ENCODE data around the gene XK. TPM values are rescaled to one million over a fixed set of nuclear protein-coding genes. Genes with fewer than 3 reads are reported as not detected.

Gene XK
- total RNA-seq, 1 donor from 2014 or later = 1.3 TPM

GRCh38 chrX:37711991-37712390 is 26.4 kb downstream of the XK start:
- no peak overlapping the region for H2AFZ ChIP-seq (replicated peaks)
- H4K20me1 ChIP-seq (ENCODE audit: low read depth) = no peaks in the 10 kb centered on the region
- no peak overlapping the region for H3K9ac ChIP-seq
- H3K27me3 ChIP-seq = no peaks in the 10 kb centered on the region
- no peak overlapping the region for H3K4me2 ChIP-seq
- H3K9me3 ChIP-seq (ENCODE audit: low read depth) = no peaks in the 10 kb centered on the region
- Mint-ChIP-seq H3K9me3 (peaks cover 9% of the 10 kb centered on the region), H3K27me3 (ENCODE audit: insufficient read depth, low read depth) (no peaks in the 10 kb centered on the region), H3K36me3 (no peaks in the 10 kb centered on the region), H3K4me1 (no peaks in the 10 kb centered on the region), H3K27ac (no peak overlapping the region), H3K4me3 (no peak overlapping the region)
- no peaks in the 10 kb centered on the region for H3K36me3 ChIP-seq
- no peak for TF ChIP-seq EZH2phosphoT487 (IDR thresholded peaks at IDR 0.05)
- no peak for TF ChIP-seq EZH2 (IDR thresholded peaks at IDR 0.05)
- TF ChIP-seq CTCF (IDR thresholded peaks at IDR 0.05) = no peak
- no peaks in the 10 kb centered on the region for H3F3A ChIP-seq (ENCODE audit: low read depth)
- no peaks in the 10 kb centered on the region for H3K4me1 ChIP-seq
- no peak overlapping the region for H3K4me3 ChIP-seq
- no peak overlapping the region for H3K27ac ChIP-seq
- DNase-seq (ENCODE audit: low spot score) = no peak
- no peaks in the 10 kb centered on the region for H3K79me2 ChIP-seq (ENCODE audit: low read depth)

- Histone ChIP-seq H3F3A (ENCODE audit: low read depth) (no peaks in the 10 kb centered on the region), H2AFZ (replicated peaks) (no peak overlapping the region), H3K36me3 (no peaks in the 10 kb centered on the region), H3K4me2 (no peak overlapping the region), H4K20me1 (ENCODE audit: low read depth) (no peaks in the 10 kb centered on the region), H3K4me3 (no peak overlapping the region), H3K27ac (no peak overlapping the region), H3K27me3 (no peaks in the 10 kb centered on the region), H3K79me2 (ENCODE audit: low read depth) (no peaks in the 10 kb centered on the region), H3K9me3 (ENCODE audit: low read depth) (no peaks in the 10 kb centered on the region), H3K4me1 (no peaks in the 10 kb centered on the region), H3K9ac (no peak overlapping the region)
- no peaks in the 10 kb centered on the region for H3K4me1 Mint-ChIP-seq
- H3K4me3 Mint-ChIP-seq = no peak overlapping the region
- H3K27ac Mint-ChIP-seq = no peak overlapping the region
- H3K27me3 Mint-ChIP-seq (ENCODE audit: insufficient read depth, low read depth) = no peaks in the 10 kb centered on the region
- no peaks in the 10 kb centered on the region for H3K36me3 Mint-ChIP-seq
- peaks cover 9% of the 10 kb centered on the region for H3K9me3 Mint-ChIP-seq
- TF ChIP-seq EZH2 (IDR thresholded peaks at IDR 0.05) (no peak), CTCF (IDR thresholded peaks at IDR 0.05) (no peak), EZH2phosphoT487 (IDR thresholded peaks at IDR 0.05) (no peak)
- no peak for DNase-seq (ENCODE audit: low spot score)
These were observed 26.9 kb downstream of the XK start for GRCh38 chrX:37712458-37712857.

GRCh38 chrX:37714479-37714878 is 28.9 kb downstream of the XK start:
- Mint-ChIP-seq H3K36me3 (no peaks in the 10 kb centered on the region), H3K27me3 (ENCODE audit: insufficient read depth, low read depth) (no peaks in the 10 kb centered on the region), H3K4me1 (no peaks in the 10 kb centered on the region), H3K4me3 (no peak overlapping the region), H3K9me3 (no peaks in the 10 kb centered on the region), H3K27ac (no peak overlapping the region)
- H3K79me2 ChIP-seq (ENCODE audit: low read depth) = no peaks in the 10 kb centered on the region
- TF ChIP-seq CTCF (IDR thresholded peaks at IDR 0.05) = no peak
- TF ChIP-seq EZH2phosphoT487 (IDR thresholded peaks at IDR 0.05) = no peak
- no peak for TF ChIP-seq EZH2 (IDR thresholded peaks at IDR 0.05)
- H3K27ac ChIP-seq = no peak overlapping the region
- H3F3A ChIP-seq (ENCODE audit: low read depth) = no peaks in the 10 kb centered on the region
- no peak overlapping the region for H2AFZ ChIP-seq (replicated peaks)
- peaks cover 4% of the 10 kb centered on the region for H3K9me3 ChIP-seq (ENCODE audit: low read depth)
- no peaks in the 10 kb centered on the region for H4K20me1 ChIP-seq (ENCODE audit: low read depth)
- H3K27me3 ChIP-seq = no peaks in the 10 kb centered on the region
- no peak for DNase-seq (ENCODE audit: low spot score)
- H3K9ac ChIP-seq = no peak overlapping the region
- H3K4me3 ChIP-seq = no peak overlapping the region
- no peak overlapping the region for H3K4me2 ChIP-seq
- no peaks in the 10 kb centered on the region for H3K4me1 ChIP-seq
- H3K36me3 ChIP-seq = no peaks in the 10 kb centered on the region

All from neural progenitor cell (in vitro differentiated cells).